Measurements from ENCODE around the gene GPR176. TPM values are rescaled to one million over a fixed set of nuclear protein-coding genes. Genes with fewer than 3 reads are reported as not detected.

The GPR176 gene
- polyA plus RNA-seq, 3 donors: 0.08 to 0.18 TPM; not detected in 1

GRCh38 chr15:39820050-39820602, 99.9 kb downstream of the GPR176 start:
- no peak for TF ChIP-seq CTCF (IDR thresholded peaks at IDR 0.05)
- Histone ChIP-seq H3K27me3 (ENCODE audit: control insufficient read depth in 2 of 2, insufficient read depth in 2 of 2, low read length in 2 of 2) (no peaks in the 10 kb centered on the region), H3K4me3 (replicated peaks in 1 of 3; ENCODE audit: low read depth in 2 of 3, low read length in 3 of 3) (no peak overlapping the region), H3K79me2 (ENCODE audit: insufficient read depth, low read length) (no peaks in the 10 kb centered on the region), H3K9me3 (replicated peaks in 1 of 2; ENCODE audit: control insufficient read depth in 1 of 2, insufficient read depth in 1 of 2, low read length in 2 of 2) (no peaks in the 10 kb centered on the region), H3K4me2 (replicated peaks; ENCODE audit: extremely low read depth, low read length, poor library complexity, severe bottlenecking) (no peak overlapping the region), H2AFZ (ENCODE audit: insufficient read depth, low read depth, low read length, poor library complexity, severe bottlenecking) (no peak overlapping the region), H4K20me1 (ENCODE audit: insufficient read depth, low read length) (no peaks in the 10 kb centered on the region), H3K27ac (ENCODE audit: low read depth in 1 of 2, low read length in 2 of 2) (no peak overlapping the region), H3K9ac (ENCODE audit: insufficient read depth, low read length, poor library complexity, severe bottlenecking) (no peak overlapping the region), H3K36me3 (replicated peaks in 1 of 2; ENCODE audit: control insufficient read depth in 1 of 2, insufficient read depth in 2 of 2, low read length in 2 of 2) (no peaks in the 10 kb centered on the region), H3K4me1 (ENCODE audit: control insufficient read depth in 1 of 2, insufficient read depth in 2 of 2, low read length in 2 of 2) (no peaks in the 10 kb centered on the region)
- intact Hi-C loops (cut with micrococcal nuclease): no loop called here
- peaks cover 0 to 5% (median 0%) of the 10 kb centered on the region in 3 donors for H3K27me3 Mint-ChIP-seq (ENCODE audit: low read depth in 3 of 3)
- no peak for DNase-seq
- 62% methylated on average over 3 of the region's 3 CpGs for WGBS (ENCODE audit: insufficient coverage)
- H3K27ac Mint-ChIP-seq: no peak overlapping the region
- no peak overlapping the region for H3K4me3 Mint-ChIP-seq
- peaks cover 0 to 6% (median 1%) of the 10 kb centered on the region in 7 donors for H3K9me3 Mint-ChIP-seq
- no peaks in the 10 kb centered on the region for H3K4me1 Mint-ChIP-seq
- no peaks in the 10 kb centered on the region for H3K36me3 Mint-ChIP-seq

- H3K79me2 ChIP-seq (ENCODE audit: insufficient read depth, low read length): no peaks in the 10 kb centered on the region
- H3K4me1 ChIP-seq (ENCODE audit: control insufficient read depth in 1 of 2, insufficient read depth in 2 of 2, low read length in 2 of 2): no peaks in the 10 kb centered on the region
- no CpG with 5 or more reads among the region's 3 CpGs for WGBS (ENCODE audit: insufficient coverage)
- no peak overlapping the region for H3K4me3 Mint-ChIP-seq
- no peak overlapping the region for H3K9ac ChIP-seq (ENCODE audit: insufficient read depth, low read length, poor library complexity, severe bottlenecking)
- H3K27me3 Mint-ChIP-seq (ENCODE audit: low read depth in 3 of 3): peaks cover 0 to 5% (median 0%) of the 10 kb centered on the region in 3 donors
- no peak for DNase-seq
- H3K4me2 ChIP-seq (replicated peaks; ENCODE audit: extremely low read depth, low read length, poor library complexity, severe bottlenecking): no peak overlapping the region
- TF ChIP-seq CTCF (IDR thresholded peaks at IDR 0.05): no peak
- no peak overlapping the region for H3K27ac ChIP-seq (ENCODE audit: low read depth in 1 of 2, low read length in 2 of 2)
- H3K4me3 ChIP-seq (replicated peaks in 1 of 3; ENCODE audit: low read depth in 2 of 3, low read length in 3 of 3): no peak overlapping the region
- intact Hi-C loops (cut with micrococcal nuclease): no loop called here
- no peaks in the 10 kb centered on the region for H4K20me1 ChIP-seq (ENCODE audit: insufficient read depth, low read length)
- H3K9me3 ChIP-seq (replicated peaks in 1 of 2; ENCODE audit: control insufficient read depth in 1 of 2, insufficient read depth in 1 of 2, low read length in 2 of 2): no peaks in the 10 kb centered on the region
- H3K27ac Mint-ChIP-seq: no peak overlapping the region
- no peaks in the 10 kb centered on the region for H3K4me1 Mint-ChIP-seq
- no peak overlapping the region for H2AFZ ChIP-seq (ENCODE audit: insufficient read depth, low read depth, low read length, poor library complexity, severe bottlenecking)
- peaks cover 0 to 6% (median 0%) of the 10 kb centered on the region in 7 donors for H3K9me3 Mint-ChIP-seq
- H3K36me3 ChIP-seq (replicated peaks in 1 of 2; ENCODE audit: control insufficient read depth in 1 of 2, insufficient read depth in 2 of 2, low read length in 2 of 2): no peaks in the 10 kb centered on the region
- H3K27me3 ChIP-seq (ENCODE audit: control insufficient read depth in 2 of 2, insufficient read depth in 2 of 2, low read length in 2 of 2): no peaks in the 10 kb centered on the region
- H3K36me3 Mint-ChIP-seq: no peaks in the 10 kb centered on the region
Observed at GRCh38 chr15:39819533-39819932, 100.5 kb downstream of the GPR176 start.
